Activated T-helper 2 cell treated with anti-CD3 and anti-CD28 coated beads, Interferon-gamma antibody, Interleukin-2, Interleukin-4, amounts not matched to agents 10 μg/mL and 5 μg/mL and 100 μg/mL, durations not matched to agents 14 hours and 24 hours and 36 hours (primary cell): Measurements from ENCODE around the gene OR11G2. TPM values are rescaled to one million over a fixed set of nuclear protein-coding genes. Genes with fewer than 3 reads are reported as not detected.
"Not testable (repeated sequence)": the region's sequence is repeated elsewhere in the genome, so short reads cannot be mapped to it uniquely, and the experiment has no call there.

ENCODE experiments used
- DNase-seq: peaks from one replicate; pipeline ENCODE4 v3.0.0; 2021; ENCODE audit warnings: low spot score
- H3K27ac Mint-ChIP-seq: one replicate; pipeline ENCODE4 v1.8.0; 2021; ENCODE audit warnings: mixed read lengths
- H3K27me3 Mint-ChIP-seq: one replicate; pipeline ENCODE4 v1.8.0; 2021; ENCODE audit warnings: low read depth, mixed read lengths
- H3K36me3 Mint-ChIP-seq: one replicate; pipeline ENCODE4 v1.8.0; 2021; ENCODE audit warnings: low read depth, mixed read lengths
- H3K4me1 Mint-ChIP-seq: one replicate; pipeline ENCODE4 v1.8.0; 2021; ENCODE audit warnings: low read depth, mixed read lengths
- H3K4me3 Mint-ChIP-seq: one replicate; pipeline ENCODE4 v1.8.0; 2021; ENCODE audit warnings: low read depth, mild to moderate bottlenecking, moderate library complexity, mixed read lengths
- H3K9me3 Mint-ChIP-seq: one replicate; pipeline ENCODE4 v1.8.0; 2021; ENCODE audit warnings: mixed read lengths
- intact Hi-C: fragments of 100-400 bp; cut with micrococcal nuclease; formaldehyde crosslinking; loops from one replicate; pipeline ENCODE4 v1.15.1; 2023
- total RNA-seq: library from RNA; stranded (reverse); gene quantifications from 2 replicates; pipeline ENCODE4 v1.2.3, GENCODE V29; 2022

Gene OR11G2
- total RNA-seq: not detected in 2 replicates

DNA sequence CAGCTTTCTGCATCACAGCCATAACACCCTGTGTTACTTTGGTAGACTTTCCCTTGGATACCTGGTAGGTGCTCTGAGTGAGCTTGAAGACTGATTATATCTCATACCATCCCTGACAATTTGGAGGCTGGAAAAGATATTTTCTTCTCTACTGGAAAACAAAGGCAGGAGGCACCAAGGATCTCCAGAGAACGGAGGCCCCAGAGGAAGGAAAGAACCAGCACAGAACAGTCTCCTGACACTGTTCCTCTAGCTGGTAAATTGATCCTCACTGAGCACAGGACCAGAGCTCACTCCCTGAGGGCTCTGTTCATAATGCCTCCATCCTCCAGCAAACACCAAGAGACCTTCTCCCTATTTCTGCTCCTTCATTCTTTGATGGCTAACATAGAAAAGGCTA is at the start of gene OR11G2:
Gene OR11G2 (plus strand): TSS at position 301 of the 400 bp plus-strand sequence. CDS start 6,542 bp downstream, outside the sequence.
- H3K27ac Mint-ChIP-seq: no peak within 1 kb of the TSS
- H3K4me1 Mint-ChIP-seq: no peaks in the 10 kb centered on the region
- no peak for DNase-seq
- no peaks in the 10 kb centered on the region for H3K9me3 Mint-ChIP-seq
- intact Hi-C loops: no loop called here
- no peak within 1 kb of the TSS for H3K4me3 Mint-ChIP-seq
- H3K36me3 Mint-ChIP-seq: no peaks in the 10 kb centered on the region
- peaks cover 2% of the 10 kb centered on the region for H3K27me3 Mint-ChIP-seq

DNA sequence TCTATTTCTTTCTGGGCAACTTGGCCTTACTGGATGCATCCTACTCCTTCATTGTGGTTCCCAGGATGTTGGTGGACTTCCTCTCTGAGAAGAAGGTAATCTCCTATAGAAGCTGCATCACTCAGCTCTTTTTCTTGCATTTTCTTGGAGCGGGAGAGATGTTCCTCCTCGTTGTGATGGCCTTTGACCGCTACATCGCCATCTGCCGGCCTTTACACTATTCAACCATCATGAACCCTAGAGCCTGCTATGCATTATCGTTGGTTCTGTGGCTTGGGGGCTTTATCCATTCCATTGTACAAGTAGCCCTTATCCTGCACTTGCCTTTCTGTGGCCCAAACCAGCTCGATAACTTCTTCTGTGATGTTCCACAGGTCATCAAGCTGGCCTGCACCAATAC is 46.8 kb upstream of the OR11G2 start:
- intact Hi-C loops: no loop called here
- H3K27ac Mint-ChIP-seq: no peak overlapping the region
- no peaks in the 10 kb centered on the region for H3K36me3 Mint-ChIP-seq
- no peak for DNase-seq
- H3K27me3 Mint-ChIP-seq: no peaks in the 10 kb centered on the region
- no peaks in the 10 kb centered on the region for H3K4me1 Mint-ChIP-seq
- no peaks in the 10 kb centered on the region for H3K9me3 Mint-ChIP-seq
- no peak overlapping the region for H3K4me3 Mint-ChIP-seq

GRCh38 chr14:20144820-20145219 is 45.9 kb upstream of the OR11G2 start:
- intact Hi-C loops: no loop called here
- Mint-ChIP-seq H3K9me3 (no peaks in the 10 kb centered on the region), H3K27ac (no peak overlapping the region), H3K27me3 (no peaks in the 10 kb centered on the region), H3K36me3 (no peaks in the 10 kb centered on the region), H3K4me1 (no peaks in the 10 kb centered on the region), H3K4me3 (no peak overlapping the region)
- DNase-seq: no peak

DNA sequence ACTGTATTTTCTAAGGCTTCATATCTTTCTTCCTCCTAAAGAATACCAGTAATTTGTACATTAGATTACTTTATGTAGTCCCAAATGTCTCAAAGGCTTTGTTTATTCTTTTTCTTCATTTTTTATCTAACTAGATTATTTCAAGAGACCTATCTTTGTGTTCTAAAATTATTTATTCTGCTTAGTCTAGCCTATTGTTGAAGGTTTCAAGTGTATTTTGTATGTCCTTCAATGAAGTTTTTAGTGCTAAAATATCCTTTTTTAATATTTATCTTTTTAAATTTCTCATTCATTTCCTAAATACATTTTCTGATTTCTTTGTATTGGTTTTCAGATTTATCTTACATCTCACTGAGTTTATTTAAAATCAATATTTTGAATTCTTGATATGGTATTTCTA is 26.2 kb upstream of the OR11G2 start:
- Mint-ChIP-seq H3K4me1 (no peaks in the 10 kb centered on the region), H3K27me3 (no peaks in the 10 kb centered on the region), H3K9me3 (peaks cover 22% of the 10 kb centered on the region), H3K27ac (no peak overlapping the region), H3K4me3 (no peak overlapping the region), H3K36me3 (no peaks in the 10 kb centered on the region)
- no peak for DNase-seq
- intact Hi-C loops: no loop called here

- no peak for DNase-seq
- Mint-ChIP-seq H3K27me3 (no peaks in the 10 kb centered on the region), H3K4me1 (no peaks in the 10 kb centered on the region), H3K36me3 (no peaks in the 10 kb centered on the region), H3K4me3 (no peak overlapping the region), H3K9me3 (peaks cover 22% of the 10 kb centered on the region), H3K27ac (no peak overlapping the region)
- intact Hi-C loops: no loop called here
These were observed 23.6 kb upstream of the OR11G2 start for GRCh38 chr14:20167091-20167490.

- DNase-seq, H3K27me3 Mint-ChIP-seq, intact Hi-C loops, H3K36me3 Mint-ChIP-seq, H3K4me3 Mint-ChIP-seq, H3K4me1 Mint-ChIP-seq, H3K27ac Mint-ChIP-seq: not testable (repeated sequence)
- peaks cover 10% of the 10 kb centered on the region for H3K9me3 Mint-ChIP-seq
These were observed 20.8 kb upstream of the OR11G2 start for GRCh38 chr14:20169852-20170251.

GRCh38 chr14:20174205-20174604 is 16.5 kb upstream of the OR11G2 start:
- DNase-seq, H3K36me3 Mint-ChIP-seq, intact Hi-C loops, H3K4me1 Mint-ChIP-seq, H3K4me3 Mint-ChIP-seq, H3K27me3 Mint-ChIP-seq, H3K9me3 Mint-ChIP-seq, H3K27ac Mint-ChIP-seq: not testable (repeated sequence)

DNA sequence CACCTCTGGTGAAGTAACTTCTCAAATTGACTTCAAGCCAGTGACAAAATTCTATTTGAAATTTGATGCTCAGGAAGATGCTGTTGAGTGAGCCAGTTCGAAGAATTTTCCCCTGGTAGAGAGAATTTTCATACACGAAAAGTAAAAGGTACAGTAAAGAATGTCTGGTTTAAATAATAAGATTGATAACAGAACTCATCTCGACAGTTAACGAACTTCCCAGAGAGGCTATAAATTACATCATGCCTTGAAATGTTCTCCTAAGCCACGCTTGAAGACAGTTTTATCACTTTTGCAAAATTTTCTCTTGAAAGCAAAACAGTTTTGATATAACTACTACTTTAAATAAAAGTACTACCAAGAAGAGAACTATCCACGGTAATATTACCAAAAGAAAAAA is 14.4 kb upstream of the OR11G2 start:
- Mint-ChIP-seq H3K9me3 (no peaks in the 10 kb centered on the region), H3K4me1 (no peaks in the 10 kb centered on the region), H3K27me3 (no peaks in the 10 kb centered on the region), H3K27ac (no peak overlapping the region), H3K4me3 (no peak overlapping the region), H3K36me3 (no peaks in the 10 kb centered on the region)
- DNase-seq: no peak
- intact Hi-C loops: no loop called here

GRCh38 chr14:20177433-20177974 is 13.2 kb upstream of the OR11G2 start:
- H3K9me3 Mint-ChIP-seq: no peaks in the 10 kb centered on the region
- H3K36me3 Mint-ChIP-seq: no peaks in the 10 kb centered on the region
- no peak overlapping the region for H3K4me3 Mint-ChIP-seq
- intact Hi-C loops: no loop called here
- no peaks in the 10 kb centered on the region for H3K4me1 Mint-ChIP-seq
- no peaks in the 10 kb centered on the region for H3K27me3 Mint-ChIP-seq
- DNase-seq: no peak
- H3K27ac Mint-ChIP-seq: no peak overlapping the region

- Mint-ChIP-seq H3K27ac (no peak overlapping the region), H3K4me1 (no peaks in the 10 kb centered on the region), H3K36me3 (no peaks in the 10 kb centered on the region), H3K9me3 (no peaks in the 10 kb centered on the region), H3K4me3 (no peak overlapping the region), H3K27me3 (no peaks in the 10 kb centered on the region)
- no peak for DNase-seq
- intact Hi-C loops: no loop called here
These were observed 11.5 kb upstream of the OR11G2 start for GRCh38 chr14:20179218-20179617.

- H3K27me3 Mint-ChIP-seq: no peaks in the 10 kb centered on the region
- H3K27ac Mint-ChIP-seq: no peak overlapping the region
- H3K4me1 Mint-ChIP-seq: no peaks in the 10 kb centered on the region
- intact Hi-C loops: no loop called here
- no peak for DNase-seq
- H3K4me3 Mint-ChIP-seq: no peak overlapping the region
- no peaks in the 10 kb centered on the region for H3K36me3 Mint-ChIP-seq
- no peaks in the 10 kb centered on the region for H3K9me3 Mint-ChIP-seq
These were observed 10.8 kb upstream of the OR11G2 start for GRCh38 chr14:20179880-20180279.

GRCh38 chr14:20180486-20180885 is 10.2 kb upstream of the OR11G2 start:
- DNase-seq: no peak
- no peaks in the 10 kb centered on the region for H3K9me3 Mint-ChIP-seq
- no peak overlapping the region for H3K27ac Mint-ChIP-seq
- H3K4me1 Mint-ChIP-seq: no peaks in the 10 kb centered on the region
- intact Hi-C loops: no loop called here
- no peak overlapping the region for H3K4me3 Mint-ChIP-seq
- H3K36me3 Mint-ChIP-seq: no peaks in the 10 kb centered on the region
- no peaks in the 10 kb centered on the region for H3K27me3 Mint-ChIP-seq

DNA sequence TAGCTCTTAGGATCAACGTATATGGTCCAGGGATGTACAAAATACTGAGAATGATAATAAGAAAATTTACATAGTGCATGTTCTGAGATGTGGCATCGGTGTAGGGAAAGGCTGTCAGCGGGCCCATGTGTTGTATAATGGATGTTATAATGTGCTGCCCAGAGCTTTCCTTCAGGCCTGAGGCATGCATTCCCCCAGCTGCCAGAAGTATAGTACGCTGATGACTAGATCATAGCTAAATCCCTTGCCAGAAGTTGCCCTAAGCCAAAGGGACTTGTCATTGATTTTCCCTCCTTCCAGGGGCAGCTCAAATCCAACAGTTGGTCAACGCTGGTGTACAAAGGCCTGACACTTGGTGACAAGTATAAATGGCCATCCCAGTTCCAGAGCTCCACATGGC is 6.5 kb upstream of the OR11G2 start:
- Mint-ChIP-seq H3K36me3 (no peaks in the 10 kb centered on the region), H3K27me3 (no peaks in the 10 kb centered on the region), H3K9me3 (no peaks in the 10 kb centered on the region), H3K27ac (no peak overlapping the region), H3K4me1 (no peaks in the 10 kb centered on the region), H3K4me3 (no peak overlapping the region)
- intact Hi-C loops: no loop called here
- DNase-seq: no peak

- Mint-ChIP-seq H3K27me3 (peaks cover 2% of the 10 kb centered on the region), H3K9me3 (no peaks in the 10 kb centered on the region), H3K4me3 (no peak overlapping the region), H3K4me1 (no peaks in the 10 kb centered on the region), H3K27ac (no peak overlapping the region), H3K36me3 (no peaks in the 10 kb centered on the region)
- DNase-seq: no peak
- intact Hi-C loops: no loop called here
These were observed 700 bp downstream of the OR11G2 start for GRCh38 chr14:20191396-20191795.
